ENCODE results near the gene LPAR5. TPM values are rescaled to one million over a fixed set of nuclear protein-coding genes. Genes with fewer than 3 reads are reported as not detected.
A peak's percentile ranks its signal among the peaks of the same experiment; 100 is the strongest.

Gene LPAR5
- total RNA-seq, 2 experiments from 2014 or later: 14.4 to 25.3 TPM

DNA sequence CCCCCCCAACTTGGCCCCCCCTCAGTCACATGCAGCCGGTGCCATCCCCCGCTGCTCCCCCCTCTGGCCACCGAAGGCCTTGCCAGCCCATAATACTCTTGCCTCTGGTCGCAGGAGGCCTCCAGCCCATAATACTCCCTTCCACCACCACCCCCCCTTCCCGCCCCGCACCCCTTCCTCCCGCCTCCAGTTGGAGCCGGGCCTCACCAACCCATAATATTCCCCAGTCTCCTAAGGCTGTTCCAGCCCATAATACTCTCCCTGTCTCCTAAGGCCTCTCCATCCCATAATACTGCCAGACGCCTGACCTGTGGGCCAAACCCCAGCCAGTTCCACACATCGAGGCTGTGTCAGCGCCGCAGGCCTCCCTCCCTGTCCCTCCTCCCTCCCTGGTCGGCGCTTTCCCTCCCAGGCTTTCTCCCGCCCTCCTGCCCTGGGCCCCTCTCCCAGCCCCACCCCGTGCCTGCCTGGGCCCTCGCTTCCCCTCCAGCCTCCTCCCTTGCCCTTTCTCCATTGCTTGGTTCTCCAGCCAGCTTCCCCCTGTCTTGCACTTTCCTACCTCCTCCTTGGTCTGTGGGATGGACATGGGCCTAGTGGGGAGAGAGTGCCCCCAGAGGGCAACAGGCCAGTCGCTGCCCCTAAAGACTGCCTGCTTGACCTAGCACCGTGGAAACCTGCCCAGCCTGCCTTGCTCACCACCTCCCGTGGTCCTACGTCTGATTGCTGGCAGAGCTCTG is 21.8 kb downstream of the LPAR5 start:
- ChIA-PET POLR2A (interaction anchor here (0.5 to 1.9 kb wide), 6 partner anchors 11 to 123 kb away, joined by 3 to 11 read pairs (median 3); partner anchors contain the start of gene COPS7A), CTCF (ENCODE audit: unreplicated experiment) (interaction anchor here (0.6 to 1.5 kb wide), 6 partner anchors 11 to 202 kb away, joined by 3 to 6 read pairs (median 4); partner anchors contain the start of genes LPAR5 and NOP2)
- DNase-seq (ENCODE audit: low spot score): peak; percentile 42
- BruUV-seq (replicated peaks): no TSS peak
- intact Hi-C loops (cut with micrococcal nuclease; ENCODE audit: unreplicated experiment): no loop called here
- H3K4me1 ChIP-seq (ENCODE audit: insufficient read depth, low read length, poor library complexity, severe bottlenecking): peaks cover 36% of the 10 kb centered on the region
- no peak overlapping the region for H3K4me2 ChIP-seq (ENCODE audit: low read length)
- no peak overlapping the region for H3K4me3 ChIP-seq (ENCODE audit: low read depth, low read length, poor library complexity, severe bottlenecking)
- H3K27ac ChIP-seq (ENCODE audit: low read depth, low read length, poor library complexity, severe bottlenecking): peak overlapping the region; percentile 18
- peaks cover 7% of the 10 kb centered on the region; the same call in 1 of the 2 replicates for H3K36me3 ChIP-seq (ENCODE audit: insufficient read depth, low read length)
- TF ChIP-seq, protein P1, sequence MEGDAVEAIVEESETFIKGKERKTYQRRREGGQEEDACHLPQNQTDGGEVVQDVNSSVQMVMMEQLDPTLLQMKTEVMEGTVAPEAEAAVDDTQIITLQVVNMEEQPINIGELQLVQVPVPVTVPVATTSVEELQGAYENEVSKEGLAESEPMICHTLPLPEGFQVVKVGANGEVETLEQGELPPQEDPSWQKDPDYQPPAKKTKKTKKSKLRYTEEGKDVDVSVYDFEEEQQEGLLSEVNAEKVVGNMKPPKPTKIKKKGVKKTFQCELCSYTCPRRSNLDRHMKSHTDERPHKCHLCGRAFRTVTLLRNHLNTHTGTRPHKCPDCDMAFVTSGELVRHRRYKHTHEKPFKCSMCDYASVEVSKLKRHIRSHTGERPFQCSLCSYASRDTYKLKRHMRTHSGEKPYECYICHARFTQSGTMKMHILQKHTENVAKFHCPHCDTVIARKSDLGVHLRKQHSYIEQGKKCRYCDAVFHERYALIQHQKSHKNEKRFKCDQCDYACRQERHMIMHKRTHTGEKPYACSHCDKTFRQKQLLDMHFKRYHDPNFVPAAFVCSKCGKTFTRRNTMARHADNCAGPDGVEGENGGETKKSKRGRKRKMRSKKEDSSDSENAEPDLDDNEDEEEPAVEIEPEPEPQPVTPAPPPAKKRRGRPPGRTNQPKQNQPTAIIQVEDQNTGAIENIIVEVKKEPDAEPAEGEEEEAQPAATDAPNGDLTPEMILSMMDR (conservative IDR thresholded peaks at IDR 0.05; ENCODE audit: low read length): peak; percentile 48; the same call in 1 of the 2 replicates
- TF ChIP-seq EZH2phosphoT487 (IDR thresholded peaks at IDR 0.05; ENCODE audit: borderline replicate concordance, low read depth, low read length): no peak
- H3K79me2 ChIP-seq (ENCODE audit: insufficient read depth, low read depth, low read length): no peaks in the 10 kb centered on the region
- no peak overlapping the region for H2AFZ ChIP-seq (ENCODE audit: low read length)
- no peaks in the 10 kb centered on the region for H3K9me2 ChIP-seq (ENCODE audit: insufficient read depth, low read length)
- H3K9me3 ChIP-seq (ENCODE audit: low read length): no peaks in the 10 kb centered on the region
- H4K20me1 ChIP-seq (ENCODE audit: insufficient read depth, low read length): no peaks in the 10 kb centered on the region

DNA sequence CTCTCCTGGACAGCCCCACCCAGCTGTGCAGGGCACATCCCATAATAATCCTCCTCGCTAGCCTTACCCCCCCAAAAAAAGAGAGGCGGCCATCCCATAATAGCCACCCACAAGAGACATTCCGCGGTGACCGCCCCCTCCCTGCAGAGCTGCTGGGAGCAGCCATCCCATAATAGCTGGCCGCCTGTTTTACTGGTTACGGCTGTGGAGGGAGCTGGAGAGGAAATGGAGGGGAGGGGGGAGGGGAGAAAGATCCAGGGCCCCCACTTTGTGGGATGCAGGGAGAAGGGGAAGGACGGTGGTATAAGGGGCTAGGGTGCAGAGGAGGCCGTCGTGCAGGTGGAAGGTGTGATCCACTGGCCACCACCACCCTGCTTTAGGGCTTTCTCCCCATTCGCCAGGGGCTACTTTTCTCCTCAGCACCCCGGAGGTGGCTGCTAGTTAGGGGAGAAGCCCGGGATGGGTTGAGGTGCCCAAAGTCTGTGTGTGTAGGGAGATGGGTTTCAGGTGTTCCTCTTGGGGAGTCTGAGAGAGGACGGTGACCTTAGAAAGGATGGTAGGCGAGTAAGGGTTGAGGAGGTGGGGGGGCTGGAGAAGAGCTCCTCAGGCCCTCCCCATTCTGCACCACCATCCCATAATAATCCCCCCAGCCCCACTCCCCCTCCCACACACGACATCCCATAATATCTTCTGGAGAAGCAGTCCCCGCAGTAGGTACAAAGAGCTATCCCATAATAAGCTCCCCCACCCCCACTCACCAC is 22.6 kb downstream of the LPAR5 start:
- H3K9me2 ChIP-seq (ENCODE audit: insufficient read depth, low read length): no peaks in the 10 kb centered on the region
- H3K27ac ChIP-seq (ENCODE audit: low read depth, low read length, poor library complexity, severe bottlenecking): peak overlapping the region; percentile 84
- peak overlapping the region; percentile 54 for H3K4me3 ChIP-seq (ENCODE audit: low read depth, low read length, poor library complexity, severe bottlenecking)
- no peaks in the 10 kb centered on the region for H3K79me2 ChIP-seq (ENCODE audit: insufficient read depth, low read depth, low read length)
- BruUV-seq (replicated peaks): no TSS peak
- no peak for TF ChIP-seq EZH2phosphoT487 (IDR thresholded peaks at IDR 0.05; ENCODE audit: borderline replicate concordance, low read depth, low read length)
- TF ChIP-seq, protein P1 (conservative IDR thresholded peaks at IDR 0.05; ENCODE audit: low read length): no peak
- H4K20me1 ChIP-seq (ENCODE audit: insufficient read depth, low read length): no peaks in the 10 kb centered on the region
- POLR2A ChIA-PET: interaction anchor here (0.5 to 1.9 kb wide), 13 partner anchors 9 to 139 kb away, joined by 3 to 11 read pairs (median 3); partner anchors contain the start of genes COPS7A, NOP2 and ZNF384
- H2AFZ ChIP-seq (ENCODE audit: low read length): peak overlapping the region; percentile 88; the same call in 1 of the 2 replicates
- H3K36me3 ChIP-seq (ENCODE audit: insufficient read depth, low read length): no peaks in the 10 kb centered on the region
- H3K9me3 ChIP-seq (ENCODE audit: low read length): no peaks in the 10 kb centered on the region
- H3K4me2 ChIP-seq (ENCODE audit: low read length): peak overlapping the region; percentile 80
- peak; percentile 30 for DNase-seq (ENCODE audit: low spot score)
- peaks cover 40% of the 10 kb centered on the region for H3K4me1 ChIP-seq (ENCODE audit: insufficient read depth, low read length, poor library complexity, severe bottlenecking)
- intact Hi-C loops (cut with micrococcal nuclease; ENCODE audit: unreplicated experiment): no loop called here
- CTCF ChIA-PET (ENCODE audit: unreplicated experiment): interaction anchor here (0.6 to 1.5 kb wide), 5 partner anchors 10 to 141 kb away, joined by 3 to 6 read pairs (median 4); partner anchors contain the start of gene LPAR5
